Brain microvascular endothelial cell (primary cell): ENCODE measurements around the gene ACOX3.
A peak's percentile ranks its signal among the peaks of the same experiment; 100 is the strongest.

ENCODE experiments used
- DNase-seq: peaks from one replicate; pipeline ENCODE4 v3.0.0-alpha.2; 2020
- H3K27ac ChIP-seq: fragments of 250-450 bp; sonication (Bioruptor Pico); 2 replicates; pipeline ENCODE4 v1.5.1; 2020; ENCODE audit warnings: mild to moderate bottlenecking, moderate library complexity
- H3K27me3 ChIP-seq: fragments of 250-450 bp; sonication (Bioruptor Pico); replicated peaks from 2 replicates; pipeline ENCODE4 v1.5.1; 2020; ENCODE audit warnings: mild to moderate bottlenecking
- H3K36me3 ChIP-seq: fragments of 250-450 bp; sonication (Bioruptor Pico); replicated peaks from 2 replicates; pipeline ENCODE4 v1.5.1; 2020; ENCODE audit warnings: mild to moderate bottlenecking
- H3K4me3 ChIP-seq: 2 replicates; pipeline ENCODE4 v1.5.1; 2011; ENCODE audit warnings: low read depth, mild to moderate bottlenecking, control low read depth, low read length, moderate library complexity
- CTCF ChIP-seq: IDR thresholded peaks from 2 replicates; pipeline ENCODE4 v1.5.1; 2011; ENCODE audit warnings: low read depth, mild to moderate bottlenecking, moderate library complexity, low read length, control low read depth, inconsistent platforms; ENCODE audit errors: missing control alignments
- in situ Hi-C: cut with HindIII; loops from 2 replicates; pipeline ENCODE4 v1.10.0; 2017; ENCODE audit warnings: low sequenced_read_pairs, low pct_ligation_motif_present

The ACOX3 gene

GRCh38 chr4:8414377-8414776, 26.1 kb downstream of the ACOX3 start:
- Histone ChIP-seq H3K27me3 (no peaks in the 10 kb centered on the region), H3K4me3 (no peak overlapping the region), H3K27ac (no peak overlapping the region), H3K36me3 (peaks cover 13% of the 10 kb centered on the region)
- in situ Hi-C loops = loop anchor here (25.0 kb wide), 1 partner anchor 152 kb away; the partner anchor contains the start of gene HTRA3
- TF ChIP-seq CTCF = no peak
- DNase-seq = no peak

GRCh38 chr4:8412288-8412687, 28.2 kb downstream of the ACOX3 start:
- no peaks in the 10 kb centered on the region for H3K27me3 ChIP-seq
- in situ Hi-C loops = loop anchor here (25.0 kb wide), 1 partner anchor 150 kb away; the partner anchor contains the start of gene HTRA3
- H3K36me3 ChIP-seq = peaks cover 17% of the 10 kb centered on the region
- no peak for TF ChIP-seq CTCF
- H3K4me3 ChIP-seq = no peak overlapping the region
- no peak for DNase-seq
- no peak overlapping the region for H3K27ac ChIP-seq

GRCh38 chr4:8411351-8412180, 29.0 kb downstream of the ACOX3 start:
- H3K4me3 ChIP-seq = no peak overlapping the region
- DNase-seq = no peak
- no peaks in the 10 kb centered on the region for H3K27me3 ChIP-seq
- no peak overlapping the region for H3K27ac ChIP-seq
- TF ChIP-seq CTCF = no peak
- in situ Hi-C loops = loop anchor here (25.0 kb wide), 1 partner anchor 149 kb away; the partner anchor contains the start of gene HTRA3
- H3K36me3 ChIP-seq = peaks cover 17% of the 10 kb centered on the region

- no peak overlapping the region for H3K27ac ChIP-seq
- H3K36me3 ChIP-seq = peaks cover 16% of the 10 kb centered on the region
- peak; percentile 83 for DNase-seq
- in situ Hi-C loops = loop anchor here (25.0 kb wide), 1 partner anchor 148 kb away; the partner anchor contains the start of gene HTRA3
- H3K4me3 ChIP-seq = no peak overlapping the region
- H3K27me3 ChIP-seq = no peaks in the 10 kb centered on the region
- peak; percentile 76 for TF ChIP-seq CTCF
These were observed 29.8 kb downstream of the ACOX3 start for GRCh38 chr4:8410641-8411271.

- DNase-seq = no peak
- H3K27me3 ChIP-seq = no peaks in the 10 kb centered on the region
- H3K36me3 ChIP-seq = peaks cover 15% of the 10 kb centered on the region
- no peak for TF ChIP-seq CTCF
- H3K27ac ChIP-seq = no peak overlapping the region
- in situ Hi-C loops = loop anchor here (25.0 kb wide), 1 partner anchor 148 kb away; the partner anchor contains the start of gene HTRA3
- H3K4me3 ChIP-seq = no peak overlapping the region
These were observed 30.4 kb downstream of the ACOX3 start for GRCh38 chr4:8410066-8410625.
